ENCODE results near the gene KRCC1.
"Not testable (repeated sequence)": the region's sequence is repeated elsewhere in the genome, so short reads cannot be mapped to it uniquely, and the experiment has no call there.

Gene KRCC1

GRCh38 chr2:87995756-87996155 lies 59.8 kb downstream of the KRCC1 start:
- Histone ChIP-seq H3K27ac (no peak overlapping the region), H4K20me1 (ENCODE audit: insufficient read depth) (no peaks in the 10 kb centered on the region), H3K4me3 (IDR thresholded peaks at IDR 0.05; ENCODE audit: insufficient read depth, low read depth, low read length) (no peak overlapping the region), H3K4me1 (ENCODE audit: low read depth, poor library complexity, severe bottlenecking) (no peaks in the 10 kb centered on the region), H3K4me2 (no peak overlapping the region), H3K36me3 (ENCODE audit: insufficient read depth) (no peaks in the 10 kb centered on the region), H3K79me2 (ENCODE audit: insufficient read depth, low read depth) (no peaks in the 10 kb centered on the region), H2AFZ (ENCODE audit: low read depth) (no peak overlapping the region), H3K9ac (no peak overlapping the region), H3K27me3 (ENCODE audit: insufficient read depth, low read depth) (no peaks in the 10 kb centered on the region)
- no peak for TF ChIP-seq CTCF (conservative IDR thresholded peaks at IDR 0.05; ENCODE audit: low read depth, low read length)

GRCh38 chr2:87994304-87994850 lies 61.2 kb downstream of the KRCC1 start:
- not testable (repeated sequence) for H4K20me1 ChIP-seq (ENCODE audit: insufficient read depth); H3K79me2 ChIP-seq (ENCODE audit: insufficient read depth, low read depth); H3K36me3 ChIP-seq (ENCODE audit: insufficient read depth); H3K4me1 ChIP-seq (ENCODE audit: low read depth, poor library complexity, severe bottlenecking); H3K4me2 ChIP-seq; H3K27me3 ChIP-seq (ENCODE audit: insufficient read depth, low read depth); H3K4me3 ChIP-seq (IDR thresholded peaks at IDR 0.05; ENCODE audit: insufficient read depth, low read depth, low read length); H3K27ac ChIP-seq; H3K9ac ChIP-seq; H2AFZ ChIP-seq (ENCODE audit: low read depth)

GRCh38 chr2:87992569-87992968 lies 63.0 kb downstream of the KRCC1 start:
- not testable (repeated sequence) for H3K27me3 ChIP-seq (ENCODE audit: insufficient read depth, low read depth); H2AFZ ChIP-seq (ENCODE audit: low read depth); H3K4me1 ChIP-seq (ENCODE audit: low read depth, poor library complexity, severe bottlenecking); H4K20me1 ChIP-seq (ENCODE audit: insufficient read depth); H3K4me3 ChIP-seq (IDR thresholded peaks at IDR 0.05; ENCODE audit: insufficient read depth, low read depth, low read length); H3K4me2 ChIP-seq; H3K9ac ChIP-seq; H3K27ac ChIP-seq; H3K36me3 ChIP-seq (ENCODE audit: insufficient read depth); H3K79me2 ChIP-seq (ENCODE audit: insufficient read depth, low read depth)

- not testable (repeated sequence) for H3K79me2 ChIP-seq (ENCODE audit: insufficient read depth, low read depth); H3K4me2 ChIP-seq; H2AFZ ChIP-seq (ENCODE audit: low read depth); H3K27ac ChIP-seq; H4K20me1 ChIP-seq (ENCODE audit: insufficient read depth); H3K9ac ChIP-seq; H3K4me3 ChIP-seq (IDR thresholded peaks at IDR 0.05; ENCODE audit: insufficient read depth, low read depth, low read length); H3K4me1 ChIP-seq (ENCODE audit: low read depth, poor library complexity, severe bottlenecking); H3K36me3 ChIP-seq (ENCODE audit: insufficient read depth); H3K27me3 ChIP-seq (ENCODE audit: insufficient read depth, low read depth)
Measured at GRCh38 chr2:87987473-87987872, 68.1 kb downstream of the KRCC1 start.

- H3K36me3 ChIP-seq (ENCODE audit: insufficient read depth); H3K9ac ChIP-seq; H2AFZ ChIP-seq (ENCODE audit: low read depth); H3K4me3 ChIP-seq (IDR thresholded peaks at IDR 0.05; ENCODE audit: insufficient read depth, low read depth, low read length); H3K27me3 ChIP-seq (ENCODE audit: insufficient read depth, low read depth); H3K27ac ChIP-seq; H3K79me2 ChIP-seq (ENCODE audit: insufficient read depth, low read depth); H3K4me2 ChIP-seq; H4K20me1 ChIP-seq (ENCODE audit: insufficient read depth); H3K4me1 ChIP-seq (ENCODE audit: low read depth, poor library complexity, severe bottlenecking): not testable (repeated sequence)
Measured at GRCh38 chr2:87985902-87986301, 69.7 kb downstream of the KRCC1 start.

GRCh38 chr2:87981182-87981581 lies 74.4 kb downstream of the KRCC1 start:
- H2AFZ ChIP-seq (ENCODE audit: low read depth); H3K27ac ChIP-seq; H3K36me3 ChIP-seq (ENCODE audit: insufficient read depth); H3K79me2 ChIP-seq (ENCODE audit: insufficient read depth, low read depth); H3K9ac ChIP-seq; H4K20me1 ChIP-seq (ENCODE audit: insufficient read depth); H3K4me1 ChIP-seq (ENCODE audit: low read depth, poor library complexity, severe bottlenecking); H3K4me3 ChIP-seq (IDR thresholded peaks at IDR 0.05; ENCODE audit: insufficient read depth, low read depth, low read length); H3K27me3 ChIP-seq (ENCODE audit: insufficient read depth, low read depth); H3K4me2 ChIP-seq: not testable (repeated sequence)

All from KMS-11 (cell line).